Adrenal gland (tissue), 5 donors: ENCODE measurements around the gene OR10AD1.
"Not testable (repeated sequence)": the region's sequence is repeated elsewhere in the genome, so short reads cannot be mapped to it uniquely, and the experiment has no call there.

Experiments
- POLR2A ChIP-seq, 2 donors: fragments of 450-650 bp; IDR thresholded peaks; one replicate each; pipeline ENCODE4 v1.6.1; 2017; ENCODE audit warnings: antibody characterized with exemption in 2 of 2, mild to moderate bottlenecking in 2 of 2, moderate library complexity in 1 of 2
- TF ChIP-seq, protein P1 (sequence below), 6 experiments: fragments of 450-650 bp in 4 of 6; fragments of 200-600 bp in 2 of 6; sonication (generic) in 1 of 6; IDR thresholded peaks; 1 replicate in 5 of 6; 2 replicates in 1 of 6; pipeline versions ENCODE4 v1.5.1 to v1.8.0; 2016 to 2021; ENCODE audit warnings: antibody characterized with exemption in 6 of 6, mild to moderate bottlenecking in 2 of 6, moderate library complexity in 1 of 6
- donor health status: DM: no; HTN: no; CAD: no.

DNA sequence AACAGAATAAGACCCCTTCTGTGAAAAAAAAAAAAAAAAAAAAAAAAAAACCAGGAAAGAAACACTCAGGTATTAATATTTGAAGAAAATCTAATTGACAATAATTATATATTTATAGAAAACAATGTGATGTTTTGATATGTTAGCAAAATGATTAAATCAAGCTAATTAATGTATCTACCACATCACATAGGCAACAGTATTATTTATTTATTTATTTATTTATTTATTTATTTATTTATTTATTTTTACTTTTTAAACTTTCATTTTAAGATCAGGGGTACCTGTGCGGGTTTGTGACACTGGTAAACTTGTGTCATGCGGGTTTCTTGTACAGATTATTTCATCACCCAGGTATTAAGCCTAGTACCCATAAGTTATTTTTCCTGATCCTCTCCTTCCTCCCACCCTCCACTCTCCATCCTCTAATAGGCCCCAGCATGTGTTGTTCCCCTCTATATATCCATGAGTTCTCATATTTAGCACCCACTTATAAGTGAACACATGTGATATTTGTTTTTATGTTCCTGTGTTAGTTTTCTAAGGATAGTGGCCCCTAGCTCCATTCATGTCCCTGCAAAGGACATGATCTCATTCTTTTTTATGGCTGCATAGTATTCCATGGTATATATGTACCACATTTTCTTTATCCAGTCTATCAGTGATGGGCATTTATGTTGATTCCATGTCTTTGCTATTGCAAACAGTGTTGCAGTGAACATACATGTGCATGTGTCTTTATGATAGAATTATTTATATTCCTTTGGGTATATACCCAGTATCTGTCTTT is 28.3 kb upstream of the OR10AD1 start:
- TF ChIP-seq, protein P1, sequence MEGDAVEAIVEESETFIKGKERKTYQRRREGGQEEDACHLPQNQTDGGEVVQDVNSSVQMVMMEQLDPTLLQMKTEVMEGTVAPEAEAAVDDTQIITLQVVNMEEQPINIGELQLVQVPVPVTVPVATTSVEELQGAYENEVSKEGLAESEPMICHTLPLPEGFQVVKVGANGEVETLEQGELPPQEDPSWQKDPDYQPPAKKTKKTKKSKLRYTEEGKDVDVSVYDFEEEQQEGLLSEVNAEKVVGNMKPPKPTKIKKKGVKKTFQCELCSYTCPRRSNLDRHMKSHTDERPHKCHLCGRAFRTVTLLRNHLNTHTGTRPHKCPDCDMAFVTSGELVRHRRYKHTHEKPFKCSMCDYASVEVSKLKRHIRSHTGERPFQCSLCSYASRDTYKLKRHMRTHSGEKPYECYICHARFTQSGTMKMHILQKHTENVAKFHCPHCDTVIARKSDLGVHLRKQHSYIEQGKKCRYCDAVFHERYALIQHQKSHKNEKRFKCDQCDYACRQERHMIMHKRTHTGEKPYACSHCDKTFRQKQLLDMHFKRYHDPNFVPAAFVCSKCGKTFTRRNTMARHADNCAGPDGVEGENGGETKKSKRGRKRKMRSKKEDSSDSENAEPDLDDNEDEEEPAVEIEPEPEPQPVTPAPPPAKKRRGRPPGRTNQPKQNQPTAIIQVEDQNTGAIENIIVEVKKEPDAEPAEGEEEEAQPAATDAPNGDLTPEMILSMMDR (IDR thresholded peaks at IDR 0.05): not testable (repeated sequence)
- TF ChIP-seq POLR2A (IDR thresholded peaks at IDR 0.05): not testable (repeated sequence)
